HG03432 (cell line): ENCODE results near the gene CD177.
"Not testable (repeated sequence)": the region's sequence is repeated elsewhere in the genome, so short reads cannot be mapped to it uniquely, and the experiment has no call there.

ENCODE experiments used
- ATAC-seq: cut with Tn5 transposase; IDR thresholded peaks from one replicate; pipeline ENCODE4 v1.9.1; 2021; ENCODE audit warnings: mild to moderate bottlenecking, moderate library complexity; ENCODE audit not compliant: unreplicated experiment

Gene CD177

GRCh38 chr19:43353606-43354304 lies at the start of gene CD177:
TSS of gene CD177 (plus strand) at chr19:43353686. CDS start at chr19:43353715, 29 bp downstream.
- ATAC-seq, result no peak

- ATAC-seq, result no peak
These were observed 47.8 kb upstream of the CD177 start for GRCh38 chr19:43305642-43306041.

GRCh38 chr19:43306097-43306496 lies 47.4 kb upstream of the CD177 start:
- no peak for ATAC-seq

GRCh38 chr19:43308244-43308815 lies 45.2 kb upstream of the CD177 start:
- ATAC-seq, result no peak

- ATAC-seq, result no peak
These were observed 44.0 kb upstream of the CD177 start for GRCh38 chr19:43309466-43309865.

GRCh38 chr19:43310221-43310620 lies 43.3 kb upstream of the CD177 start:
- ATAC-seq, result no peak

- no peak for ATAC-seq
These were observed 42.2 kb upstream of the CD177 start for GRCh38 chr19:43311256-43311655.

GRCh38 chr19:43311706-43312105 lies 41.8 kb upstream of the CD177 start:
- no peak for ATAC-seq

- ATAC-seq, result no peak
These were observed 39.6 kb upstream of the CD177 start for GRCh38 chr19:43313711-43314495.

- no peak for ATAC-seq
These were observed 37.6 kb upstream of the CD177 start for GRCh38 chr19:43315851-43316250.

GRCh38 chr19:43316591-43317319 lies 36.7 kb upstream of the CD177 start:
- no peak for ATAC-seq

GRCh38 chr19:43318203-43318602 lies 35.3 kb upstream of the CD177 start:
- no peak for ATAC-seq

GRCh38 chr19:43318796-43319314 lies 34.6 kb upstream of the CD177 start:
- ATAC-seq, result no peak

GRCh38 chr19:43320546-43320945 lies 32.9 kb upstream of the CD177 start:
- ATAC-seq, result no peak

GRCh38 chr19:43326761-43327160 lies 26.7 kb upstream of the CD177 start:
- ATAC-seq, result not testable (repeated sequence)

- not testable (repeated sequence) for ATAC-seq
These were observed 24.9 kb upstream of the CD177 start for GRCh38 chr19:43328561-43328960.

- not testable (repeated sequence) for ATAC-seq
These were observed 24.4 kb upstream of the CD177 start for GRCh38 chr19:43329049-43329448.

GRCh38 chr19:43329989-43330388 lies 23.5 kb upstream of the CD177 start:
- ATAC-seq, result no peak

- ATAC-seq, result no peak
These were observed 22.6 kb upstream of the CD177 start for GRCh38 chr19:43330726-43331434.

- ATAC-seq, result no peak
These were observed 22.0 kb upstream of the CD177 start for GRCh38 chr19:43331435-43332010.
